Activated CD4-positive, alpha-beta T cell treated with anti-CD3 and anti-CD28 coated beads, Interleukin-2, amount 50 U/mL, for 48 hours (primary cell): Measurements from ENCODE around the gene GPC2.

Experiments
- DNase-seq, 2 experiments: peaks; one replicate each; pipeline ENCODE4 v3.0.0-alpha.2; 2020

GPC2 gene

GRCh38 chr7:100167912-100168323 lies 9.3 kb downstream of the GPC2 start:
- no peak for DNase-seq

DNA sequence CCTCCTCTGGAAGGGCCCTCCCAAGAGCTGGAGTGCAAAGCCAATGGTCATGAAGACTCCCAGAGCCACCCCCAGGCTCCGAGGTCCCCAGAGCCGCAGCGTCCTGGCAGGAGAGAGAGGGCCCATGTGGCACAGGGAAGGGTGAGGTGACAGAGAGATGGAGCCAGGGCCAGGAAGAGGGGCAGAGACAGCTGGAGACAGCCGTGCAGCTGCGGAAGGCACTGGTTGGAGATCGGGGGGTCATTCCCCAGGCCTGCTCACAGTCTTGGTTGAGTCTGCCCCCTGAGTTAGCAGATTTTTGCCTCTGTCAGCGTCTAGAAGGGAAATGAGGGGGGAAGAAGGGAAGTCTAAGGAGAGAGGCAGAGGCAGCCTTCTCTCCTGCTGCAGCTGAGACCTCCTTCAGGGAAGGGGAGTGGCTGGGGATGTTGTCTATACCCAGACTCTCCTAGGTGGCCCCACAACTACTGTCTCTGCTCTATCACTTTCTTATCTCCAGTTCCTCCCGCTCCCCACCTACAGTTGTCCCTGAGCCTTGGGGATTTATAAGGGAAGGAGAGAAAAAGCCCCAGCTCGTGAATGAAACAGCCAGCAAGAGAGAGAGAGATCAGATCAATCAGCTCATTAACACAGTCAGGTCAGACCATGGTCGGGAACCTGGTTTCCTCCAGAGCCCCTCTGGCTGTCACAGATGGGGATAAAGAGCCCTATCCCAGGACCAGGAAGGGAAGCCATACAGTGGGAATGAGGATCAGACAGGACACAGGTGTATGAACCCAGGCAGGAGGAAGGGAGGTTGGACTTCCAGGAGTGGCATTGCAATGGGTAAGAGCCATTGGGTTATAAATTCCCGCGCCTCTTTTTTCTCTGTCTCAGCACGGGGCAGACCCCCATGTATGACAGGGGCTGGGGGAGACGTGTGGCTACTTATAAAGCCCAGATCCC lies 9.9 kb downstream of the GPC2 start:
- DNase-seq, result no peak

DNA sequence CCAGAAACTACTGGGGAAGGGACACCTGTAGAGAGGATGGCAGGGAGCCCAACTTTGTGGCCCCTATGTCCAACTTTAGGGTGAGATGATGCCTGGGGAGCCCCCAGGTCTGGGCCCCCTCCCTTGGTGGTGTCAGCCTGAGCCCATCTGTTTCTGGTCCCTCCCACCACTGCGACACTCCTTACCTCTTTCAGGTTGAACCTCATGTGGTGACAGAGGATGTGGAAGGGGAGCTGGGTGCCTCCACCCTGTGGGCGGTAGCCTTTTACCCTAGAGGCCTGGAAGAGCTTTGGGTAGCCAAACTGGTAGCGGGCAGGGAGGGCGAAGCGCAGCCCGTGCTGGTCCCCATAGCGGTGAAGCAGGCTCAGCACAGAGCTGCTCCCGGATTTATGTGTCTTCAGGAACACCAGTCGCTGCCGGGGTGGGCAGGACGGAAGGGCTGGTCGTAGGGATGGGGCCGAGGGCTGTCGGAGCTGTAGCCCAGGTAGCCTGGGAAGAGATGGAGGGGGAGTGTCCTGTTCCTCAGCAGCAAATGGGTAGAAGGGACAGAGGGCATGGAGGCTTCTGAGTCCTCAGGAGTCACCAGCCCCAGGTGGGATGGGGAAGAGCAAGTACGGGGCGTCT lies 10.8 kb downstream of the GPC2 start:
- DNase-seq, result peak in 1 of 2 experiments; percentile 53

DNA sequence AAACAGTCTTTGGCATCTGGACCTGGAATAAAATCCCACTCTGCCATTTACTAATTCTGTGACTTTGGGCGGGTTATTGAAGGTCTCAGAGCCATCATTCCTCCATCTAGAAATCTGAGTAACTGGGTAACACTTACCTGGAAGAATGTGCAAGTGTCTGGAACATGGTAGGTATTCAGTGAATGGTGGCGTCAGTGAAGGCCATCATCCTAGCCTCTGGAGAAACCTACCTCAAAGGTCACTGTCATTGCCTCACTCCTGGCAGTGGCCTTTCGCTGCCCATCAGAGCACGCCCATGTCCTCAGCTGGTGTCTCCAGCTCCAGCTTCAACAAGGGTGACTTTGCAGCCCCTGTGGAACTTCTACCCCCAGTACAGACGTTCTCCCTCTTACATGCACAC lies 13.3 kb downstream of the GPC2 start:
- DNase-seq, result no peak

DNA sequence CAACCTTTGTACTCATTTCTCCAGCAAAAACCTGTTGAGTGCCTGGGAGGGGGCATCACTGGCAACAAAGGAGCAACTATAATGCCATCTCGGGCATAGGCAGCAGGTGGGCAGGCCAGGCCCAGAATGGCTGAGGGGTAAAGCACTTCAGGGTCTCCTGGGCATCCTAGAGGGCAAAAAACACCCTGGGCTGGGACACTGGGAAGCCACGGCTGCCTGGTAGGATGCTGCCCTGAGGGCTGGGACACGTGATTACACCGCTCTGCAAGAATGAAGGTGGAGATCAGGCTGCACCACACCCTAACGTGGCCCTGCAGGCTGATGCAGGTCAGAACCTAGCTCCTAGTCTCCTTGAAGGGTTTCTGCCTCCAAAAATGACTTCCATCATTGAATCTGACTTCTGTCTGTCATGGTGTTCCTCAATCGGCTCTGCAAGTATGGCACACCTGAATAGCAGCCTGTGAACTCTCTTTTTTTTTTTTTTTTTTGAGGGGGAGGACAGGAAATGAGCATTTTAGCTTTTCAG lies 14.1 kb downstream of the GPC2 start:
- DNase-seq, result no peak

GRCh38 chr7:100160067-100160466 lies 17.1 kb downstream of the GPC2 start:
- DNase-seq, result no peak

DNA sequence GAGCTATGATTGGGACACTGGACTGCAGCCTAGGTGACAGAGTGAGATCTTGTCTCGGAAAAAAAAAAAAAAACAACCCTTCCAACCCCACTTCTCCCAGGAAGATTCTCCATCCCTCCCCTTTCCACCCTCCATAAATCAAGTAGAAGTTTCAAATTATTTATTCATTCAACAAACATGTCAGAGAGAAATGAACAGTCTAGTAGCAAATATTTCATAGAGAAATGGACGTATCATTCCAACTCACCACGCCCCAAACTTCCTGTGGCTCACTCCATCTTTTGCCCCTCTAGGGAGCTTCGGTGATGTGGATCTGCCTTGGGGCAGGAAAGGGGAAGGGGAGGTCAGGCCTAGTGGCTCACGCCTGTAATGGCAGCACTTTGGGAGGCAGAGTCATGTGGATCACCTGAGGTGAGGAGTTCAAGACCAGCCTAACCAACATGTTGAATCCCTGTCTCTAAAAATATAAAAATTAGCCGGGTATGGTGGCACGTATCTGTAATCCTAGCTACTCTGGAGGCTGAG lies 18.0 kb downstream of the GPC2 start:
- DNase-seq, result no peak

GRCh38 chr7:100158229-100159098 lies 18.7 kb downstream of the GPC2 start, which contains the start of gene TRAPPC14:
Gene TRAPPC14 (minus strand): TSS chr7:100158723. CDS start chr7:100158499, 224 bp downstream.
- DNase-seq, result peak; percentile 97 to 98

- DNase-seq, result no peak
Observed at GRCh38 chr7:100157334-100158228, 19.6 kb downstream of the GPC2 start.

DNA sequence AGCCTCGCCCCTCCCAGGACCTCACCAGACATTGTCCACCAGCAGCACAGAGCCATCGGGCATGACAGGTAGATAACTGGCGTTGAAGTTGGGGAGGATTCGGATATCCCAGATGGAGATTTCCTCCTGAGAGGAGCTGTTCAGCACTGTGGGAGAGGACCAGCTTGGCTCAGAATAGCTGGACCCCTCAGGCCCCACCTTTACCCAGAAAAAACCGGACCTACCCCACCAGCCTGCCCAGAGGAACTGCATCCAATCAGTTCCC lies 20.2 kb downstream of the GPC2 start:
- DNase-seq, result no peak

DNA sequence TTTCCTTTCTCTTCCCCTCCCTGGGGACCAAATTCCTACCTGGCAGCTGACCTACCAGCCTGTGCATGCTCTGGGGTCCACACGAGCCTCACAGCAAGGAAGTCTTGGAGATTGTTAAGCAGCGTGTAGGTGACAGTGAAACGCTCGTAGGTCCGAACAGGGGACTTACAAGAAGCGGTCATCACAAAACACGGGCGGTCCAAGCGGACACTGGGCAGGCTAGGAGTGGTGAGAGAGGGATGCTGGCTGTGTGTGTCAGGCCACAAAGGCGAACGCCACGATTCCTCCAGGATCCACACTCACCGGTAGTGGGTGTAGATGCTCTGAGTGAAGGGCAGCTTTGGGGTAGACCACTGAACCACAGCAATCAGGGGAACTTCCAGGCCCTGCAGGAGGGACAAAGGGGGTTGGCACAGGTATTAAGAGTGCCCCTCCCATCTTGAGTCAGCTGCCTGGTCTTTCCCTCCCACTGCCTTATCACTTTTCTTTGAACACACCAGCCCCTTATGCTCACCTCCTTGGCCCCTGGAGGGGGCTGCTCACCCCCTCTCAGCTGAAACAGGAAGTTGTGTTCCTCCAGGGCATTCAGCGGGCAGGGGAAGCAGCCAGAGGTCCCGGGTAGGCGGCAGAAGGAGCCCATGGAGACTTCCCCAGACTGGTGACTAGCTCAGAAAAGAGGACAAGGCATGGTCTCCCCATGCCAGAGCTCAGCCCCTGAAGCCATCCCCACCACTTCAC lies 20.7 kb downstream of the GPC2 start:
- no peak for DNase-seq

DNA sequence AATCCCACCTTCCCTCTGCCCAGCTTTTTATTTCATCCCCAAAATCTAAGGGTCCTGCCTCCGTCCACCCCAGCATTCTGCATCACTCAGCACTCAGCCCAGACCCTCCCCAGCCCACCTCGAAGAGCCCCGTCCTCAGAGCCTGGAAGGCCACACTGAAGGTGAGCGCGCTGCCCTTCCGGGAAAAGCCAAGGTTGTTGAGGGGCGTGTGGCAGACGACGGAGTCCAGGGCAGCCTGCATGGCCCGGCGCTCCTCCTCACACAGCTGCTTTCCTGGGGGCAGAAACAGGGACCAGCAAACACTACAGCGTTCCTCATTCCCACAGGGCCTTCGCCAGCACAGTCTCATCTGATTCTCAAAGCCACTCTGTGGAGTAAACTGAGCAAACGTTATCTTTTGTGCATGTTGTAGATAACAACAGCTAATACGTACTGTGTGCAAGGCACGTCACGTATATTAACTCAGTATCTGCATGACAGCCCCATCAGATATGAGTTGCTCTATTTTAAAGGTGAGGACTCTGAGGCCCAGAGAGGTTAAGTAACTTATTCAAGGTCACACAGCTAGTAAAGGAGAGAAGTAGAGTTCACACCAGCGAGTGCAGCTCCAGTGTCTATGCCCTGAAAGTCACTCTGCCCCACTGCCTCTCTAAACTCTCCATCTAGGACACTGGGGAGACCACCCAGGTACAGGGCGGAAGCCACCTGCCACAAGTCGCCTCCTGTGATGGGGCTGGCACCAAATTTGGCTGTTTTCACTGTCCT lies 21.4 kb downstream of the GPC2 start:
- DNase-seq, result no peak

DNA sequence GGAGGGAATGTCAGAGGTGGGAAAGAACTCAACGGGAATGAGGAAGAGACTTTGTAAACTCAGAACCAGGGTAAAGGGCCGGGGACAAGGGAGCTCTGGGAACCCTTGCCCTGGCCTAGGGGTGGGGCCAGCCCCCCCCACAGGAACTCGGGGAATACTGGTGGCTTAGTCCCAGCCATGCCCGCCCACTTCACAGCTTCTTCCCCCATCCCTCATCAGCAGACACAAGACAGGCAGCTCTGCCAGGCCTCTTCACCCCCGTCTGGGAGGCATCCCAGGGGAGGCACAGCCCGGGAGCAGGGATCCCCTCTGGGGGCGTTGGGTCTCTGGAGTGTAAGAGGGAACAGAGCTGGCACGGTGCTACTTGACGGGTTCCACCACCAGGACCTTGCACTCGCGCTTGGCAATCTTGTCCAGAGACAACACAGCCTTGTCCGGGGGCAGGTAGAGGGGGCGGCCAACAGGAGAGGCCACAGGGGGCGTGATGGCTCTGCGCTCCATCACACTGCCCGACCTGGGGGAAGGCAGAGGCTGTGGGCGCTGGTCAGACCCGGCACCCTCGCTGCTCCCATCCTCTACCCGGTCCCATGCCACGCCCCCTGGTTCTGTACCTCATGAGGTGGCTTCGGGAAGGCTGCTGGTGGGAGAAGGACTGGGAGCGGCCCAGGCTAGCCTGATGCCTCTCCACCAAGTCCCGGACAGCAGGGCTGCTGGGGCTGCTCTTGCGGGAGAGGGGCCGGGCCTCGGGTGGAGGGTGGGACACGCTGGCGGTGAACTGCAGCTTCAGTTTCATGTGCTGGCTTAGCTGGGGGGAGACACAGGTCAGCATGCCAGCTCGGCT lies 22.3 kb downstream of the GPC2 start:
- DNase-seq, result no peak

DNA sequence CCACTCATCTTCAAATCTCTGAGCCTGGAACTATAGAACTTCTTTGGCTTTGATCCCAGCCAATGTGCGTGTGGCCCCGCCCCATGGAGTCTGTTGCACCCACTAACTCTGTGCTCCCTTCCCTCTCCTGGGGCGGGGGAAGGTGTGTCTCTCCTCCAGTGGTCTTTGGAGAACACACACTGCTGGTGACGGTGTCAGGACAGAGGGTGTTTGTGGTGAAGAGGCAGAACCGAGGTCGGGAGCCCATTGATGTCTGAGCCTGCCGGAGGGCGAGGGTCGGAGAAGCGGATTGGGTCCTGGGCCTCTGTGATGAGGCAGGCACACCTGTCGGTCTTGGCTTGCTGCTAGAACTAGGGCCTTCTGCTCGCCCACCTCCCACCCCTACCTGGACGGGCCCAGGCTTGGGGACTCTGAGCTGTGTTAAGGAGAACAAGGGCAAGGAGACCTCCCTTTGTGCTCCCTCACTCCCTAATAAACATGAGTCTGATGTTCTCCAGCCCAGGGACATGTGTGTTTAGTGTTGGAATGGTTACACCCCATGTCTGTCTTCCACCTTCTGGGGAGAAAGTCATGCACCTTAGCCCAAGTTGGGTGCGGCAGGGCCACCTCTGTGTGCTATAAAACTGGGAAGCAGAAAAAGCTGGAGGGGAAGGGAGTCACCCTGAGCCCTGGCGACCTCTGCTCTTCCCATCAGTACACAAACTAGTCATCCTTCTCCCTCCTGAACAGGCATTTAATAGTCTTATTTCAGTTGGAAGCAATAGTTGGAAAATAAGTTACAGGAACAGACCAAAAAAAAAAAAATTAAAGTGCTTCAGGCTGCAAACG lies 23.3 kb downstream of the GPC2 start:
- no peak for DNase-seq

DNA sequence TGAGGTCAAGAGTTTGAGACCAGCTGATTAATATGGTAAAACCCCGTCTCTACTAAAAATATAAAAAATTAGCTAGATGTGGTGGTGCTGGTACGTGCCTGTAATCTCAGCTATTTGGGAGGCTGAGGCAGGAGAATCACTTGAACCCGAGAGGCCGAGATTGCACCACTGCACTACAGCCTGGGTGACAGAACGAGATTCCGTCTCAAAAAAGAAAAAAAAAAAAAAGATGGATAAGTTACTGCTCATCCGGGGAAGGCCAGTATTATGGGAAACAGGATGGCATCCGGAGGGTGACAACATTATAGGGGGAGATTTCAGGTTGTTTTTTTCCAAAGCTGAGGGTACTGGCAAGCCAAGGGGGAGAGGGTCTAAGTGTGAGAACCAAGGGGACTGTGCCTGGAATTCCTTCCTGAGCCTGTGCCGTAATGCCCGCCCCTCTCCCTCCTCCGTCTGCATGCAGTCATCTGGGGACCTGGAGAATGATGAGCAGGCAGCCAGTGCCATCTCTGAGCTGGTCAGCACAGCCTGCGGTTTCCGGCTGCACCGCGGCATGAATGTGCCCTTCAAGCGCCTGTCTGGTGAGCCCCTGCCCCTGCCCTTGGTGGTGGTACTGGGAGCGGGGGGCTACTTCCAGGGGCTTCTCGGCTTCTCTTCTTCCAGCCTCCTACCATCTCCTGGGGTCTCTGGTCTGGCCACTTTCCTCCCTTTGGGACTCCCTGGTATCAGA lies 24.1 kb downstream of the GPC2 start:
- no peak for DNase-seq

DNA sequence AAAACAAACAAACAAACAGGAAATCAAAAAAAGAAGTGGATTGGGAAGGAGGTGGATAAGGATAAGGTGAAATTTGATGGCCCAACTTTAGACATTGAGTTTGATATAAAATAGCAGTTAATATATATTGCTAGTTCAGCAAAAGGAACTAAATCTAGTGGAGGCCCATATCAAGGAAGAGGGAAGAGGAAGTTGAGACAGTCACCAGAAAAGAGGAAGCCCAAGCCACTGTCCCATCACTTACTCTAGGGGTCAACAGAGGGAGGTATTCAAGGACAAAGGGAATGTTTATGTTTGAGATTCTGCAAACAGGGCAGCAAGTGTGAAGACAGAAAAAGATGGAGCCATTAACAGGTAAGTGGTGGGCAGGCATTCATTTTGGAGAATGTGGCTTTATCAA lies 24.8 kb downstream of the GPC2 start:
- DNase-seq, result no peak

DNA sequence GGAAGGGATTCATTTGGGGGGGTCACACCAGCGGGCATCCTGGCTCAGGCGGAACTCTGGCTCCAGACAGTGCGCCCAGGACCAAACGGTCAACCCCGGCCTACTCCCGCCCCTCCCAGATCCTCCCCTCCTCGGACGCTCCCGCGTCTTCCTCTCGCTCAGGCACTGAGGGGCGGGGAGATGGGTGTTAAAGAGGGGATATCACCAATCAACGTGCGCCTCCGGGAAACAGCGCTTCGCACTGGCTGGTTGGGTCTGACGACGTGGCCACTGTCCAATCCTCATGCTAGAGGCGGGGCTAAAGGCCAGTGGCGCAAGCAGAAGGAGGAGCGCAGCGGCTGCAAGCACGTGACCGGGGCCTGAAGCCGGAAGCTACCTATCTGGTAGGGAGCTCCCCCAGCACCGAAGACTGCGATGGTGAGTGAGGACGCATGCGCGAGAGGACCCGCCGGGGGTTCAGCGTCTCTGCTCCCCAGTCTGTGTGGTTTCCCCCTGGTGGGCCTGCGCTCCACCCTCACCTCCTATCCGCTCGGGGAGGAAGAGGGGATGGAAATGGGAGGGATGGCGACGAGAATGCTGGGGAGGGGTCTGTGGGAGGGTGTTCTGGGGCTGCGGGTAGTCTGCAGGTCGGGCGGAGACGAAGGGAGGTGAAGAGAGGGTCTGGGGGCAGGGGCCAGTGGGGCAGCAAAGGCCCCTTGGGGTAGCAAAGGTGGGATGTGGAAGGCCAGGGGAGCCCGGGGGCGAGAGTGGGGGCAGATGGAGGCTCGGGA lies 28.4 kb downstream of the GPC2 start, which contains the start of gene LAMTOR4:
Gene LAMTOR4, plus strand, starts transcription at position 360 of the 770 bp plus-strand sequence. Its CDS starts 55 bp downstream, at position 415.
- peak; percentile 98 to 99 for DNase-seq
